Measurements from ENCODE around the gene RPS27L.

Gene RPS27L

GRCh38 chr15:63157891-63158431 lies 684 bp upstream of the RPS27L start:
- H3K4me3 ChIP-seq (ENCODE audit: severe bottlenecking) = peak overlapping the region; percentile 87
- peaks cover 31% of the 10 kb centered on the region for H3K36me3 ChIP-seq (ENCODE audit: low read depth)
- TF ChIP-seq, protein P1, sequence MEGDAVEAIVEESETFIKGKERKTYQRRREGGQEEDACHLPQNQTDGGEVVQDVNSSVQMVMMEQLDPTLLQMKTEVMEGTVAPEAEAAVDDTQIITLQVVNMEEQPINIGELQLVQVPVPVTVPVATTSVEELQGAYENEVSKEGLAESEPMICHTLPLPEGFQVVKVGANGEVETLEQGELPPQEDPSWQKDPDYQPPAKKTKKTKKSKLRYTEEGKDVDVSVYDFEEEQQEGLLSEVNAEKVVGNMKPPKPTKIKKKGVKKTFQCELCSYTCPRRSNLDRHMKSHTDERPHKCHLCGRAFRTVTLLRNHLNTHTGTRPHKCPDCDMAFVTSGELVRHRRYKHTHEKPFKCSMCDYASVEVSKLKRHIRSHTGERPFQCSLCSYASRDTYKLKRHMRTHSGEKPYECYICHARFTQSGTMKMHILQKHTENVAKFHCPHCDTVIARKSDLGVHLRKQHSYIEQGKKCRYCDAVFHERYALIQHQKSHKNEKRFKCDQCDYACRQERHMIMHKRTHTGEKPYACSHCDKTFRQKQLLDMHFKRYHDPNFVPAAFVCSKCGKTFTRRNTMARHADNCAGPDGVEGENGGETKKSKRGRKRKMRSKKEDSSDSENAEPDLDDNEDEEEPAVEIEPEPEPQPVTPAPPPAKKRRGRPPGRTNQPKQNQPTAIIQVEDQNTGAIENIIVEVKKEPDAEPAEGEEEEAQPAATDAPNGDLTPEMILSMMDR (IDR thresholded peaks at IDR 0.05; ENCODE audit: poor library complexity, severe bottlenecking) = peak; percentile 31
- ATAC-seq (ENCODE audit: low read depth) (peak; percentile 39), DNase-seq (ENCODE audit: low spot score) (no peak)
- H3K4me1 ChIP-seq (ENCODE audit: insufficient read depth, poor library complexity, severe bottlenecking) = no peaks in the 10 kb centered on the region
- no peaks in the 10 kb centered on the region for H3K27me3 ChIP-seq (ENCODE audit: insufficient read depth, poor library complexity, severe bottlenecking)
- H3K9me3 ChIP-seq (ENCODE audit: severe bottlenecking) = no peaks in the 10 kb centered on the region
- peak overlapping the region; percentile 81 for H3K27ac ChIP-seq (ENCODE audit: poor library complexity, severe bottlenecking)

GRCh38 chr15:63156755-63157117 lies 541 bp downstream of the RPS27L start:
- H3K4me3 ChIP-seq (ENCODE audit: severe bottlenecking) = peak overlapping the region; percentile 87
- no peaks in the 10 kb centered on the region for H3K4me1 ChIP-seq (ENCODE audit: insufficient read depth, poor library complexity, severe bottlenecking)
- TF ChIP-seq, protein P1 (IDR thresholded peaks at IDR 0.05; ENCODE audit: poor library complexity, severe bottlenecking) = no peak
- DNase-seq (ENCODE audit: low spot score) = no peak
- H3K9me3 ChIP-seq (ENCODE audit: severe bottlenecking) = no peaks in the 10 kb centered on the region
- no peaks in the 10 kb centered on the region for H3K27me3 ChIP-seq (ENCODE audit: insufficient read depth, poor library complexity, severe bottlenecking)
- H3K36me3 ChIP-seq (ENCODE audit: low read depth) = peaks cover 36% of the 10 kb centered on the region
- peak; percentile 6; the same call in 1 of the 3 replicates for ATAC-seq (ENCODE audit: low read depth)
- peak overlapping the region; percentile 81 for H3K27ac ChIP-seq (ENCODE audit: poor library complexity, severe bottlenecking)

DNA sequence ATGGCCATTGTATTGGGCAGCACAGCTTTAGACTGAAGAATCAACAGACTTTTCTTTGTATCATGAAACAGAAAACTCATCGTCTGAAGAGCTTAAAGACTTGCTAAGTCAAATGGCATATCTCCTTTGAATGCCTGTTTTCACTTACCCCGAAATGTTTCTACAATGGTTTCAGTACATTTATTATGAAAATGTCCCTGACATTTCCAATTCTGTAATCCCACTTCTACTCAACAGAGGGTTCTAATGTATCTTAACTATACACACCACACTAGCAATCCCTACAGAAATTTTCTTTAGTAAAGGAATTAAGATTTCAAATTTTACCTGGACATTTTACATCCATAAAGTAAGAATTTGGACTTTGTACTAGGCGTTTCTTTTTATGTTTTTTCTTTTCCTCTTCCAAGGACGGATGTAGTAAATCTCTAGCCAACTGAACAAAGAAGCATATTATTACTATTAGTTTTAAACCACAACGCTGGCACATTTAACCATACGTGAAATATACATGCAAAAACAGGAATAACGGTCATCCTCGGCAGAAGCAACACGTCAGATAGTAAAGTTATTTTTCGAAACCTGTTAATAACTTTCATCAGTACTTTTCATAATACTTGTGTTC lies 1.1 kb downstream of the RPS27L start:
- peak overlapping the region; percentile 81 for H3K27ac ChIP-seq (ENCODE audit: poor library complexity, severe bottlenecking)
- H3K4me1 ChIP-seq (ENCODE audit: insufficient read depth, poor library complexity, severe bottlenecking) = no peaks in the 10 kb centered on the region
- TF ChIP-seq, protein P1 (IDR thresholded peaks at IDR 0.05; ENCODE audit: poor library complexity, severe bottlenecking) = peak; percentile 13
- H3K4me3 ChIP-seq (ENCODE audit: severe bottlenecking) = peak overlapping the region; percentile 87
- no peaks in the 10 kb centered on the region for H3K27me3 ChIP-seq (ENCODE audit: insufficient read depth, poor library complexity, severe bottlenecking)
- ATAC-seq (ENCODE audit: low read depth) (no peak), DNase-seq (ENCODE audit: low spot score) (no peak)
- H3K9me3 ChIP-seq (ENCODE audit: severe bottlenecking) = no peaks in the 10 kb centered on the region
- peaks cover 36% of the 10 kb centered on the region for H3K36me3 ChIP-seq (ENCODE audit: low read depth)

- Histone ChIP-seq H3K27ac (ENCODE audit: poor library complexity, severe bottlenecking) (no peak overlapping the region), H3K27me3 (ENCODE audit: insufficient read depth, poor library complexity, severe bottlenecking) (no peaks in the 10 kb centered on the region), H3K4me1 (ENCODE audit: insufficient read depth, poor library complexity, severe bottlenecking) (peaks cover 4% of the 10 kb centered on the region), H3K4me3 (ENCODE audit: severe bottlenecking) (no peak overlapping the region), H3K9me3 (ENCODE audit: severe bottlenecking) (no peaks in the 10 kb centered on the region), H3K36me3 (ENCODE audit: low read depth) (peaks cover 36% of the 10 kb centered on the region)
- no peak for DNase-seq (ENCODE audit: low spot score)
- ATAC-seq (ENCODE audit: low read depth) = no peak
- TF ChIP-seq, protein P1 (IDR thresholded peaks at IDR 0.05; ENCODE audit: poor library complexity, severe bottlenecking) = no peak
Measured at GRCh38 chr15:63155486-63155885, 1.8 kb downstream of the RPS27L start.

DNA sequence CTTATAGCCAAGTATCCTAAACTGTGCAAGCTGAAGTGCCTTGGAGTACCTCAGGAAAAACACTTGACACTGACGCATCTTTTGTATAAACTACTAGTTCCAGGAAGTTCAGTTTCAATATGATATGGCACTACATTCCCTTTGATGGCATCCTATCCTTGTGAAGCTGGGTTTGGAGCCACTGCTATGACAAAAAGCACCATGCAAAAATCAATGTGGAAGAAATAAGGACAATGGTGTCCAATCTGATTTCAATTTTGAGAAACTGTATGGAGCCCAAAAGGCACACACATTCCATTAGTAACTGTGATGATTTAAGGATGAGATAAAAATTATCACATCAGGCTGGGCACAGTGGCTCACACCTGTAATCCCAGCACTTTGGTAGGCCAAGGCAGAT lies 5.6 kb downstream of the RPS27L start:
- Histone ChIP-seq H3K27me3 (ENCODE audit: insufficient read depth, poor library complexity, severe bottlenecking) (no peaks in the 10 kb centered on the region), H3K4me1 (ENCODE audit: insufficient read depth, poor library complexity, severe bottlenecking) (peaks cover 7% of the 10 kb centered on the region), H3K27ac (ENCODE audit: poor library complexity, severe bottlenecking) (no peak overlapping the region), H3K4me3 (ENCODE audit: severe bottlenecking) (no peak overlapping the region), H3K36me3 (ENCODE audit: low read depth) (peaks cover 47% of the 10 kb centered on the region), H3K9me3 (ENCODE audit: severe bottlenecking) (no peaks in the 10 kb centered on the region)
- ATAC-seq (ENCODE audit: low read depth) (no peak), DNase-seq (ENCODE audit: low spot score) (no peak)
- TF ChIP-seq, protein P1 (IDR thresholded peaks at IDR 0.05; ENCODE audit: poor library complexity, severe bottlenecking) = no peak

Measured in RWPE2 (cell line).